ENCODE measurements around the gene FASTKD1.

FASTKD1 gene

DNA sequence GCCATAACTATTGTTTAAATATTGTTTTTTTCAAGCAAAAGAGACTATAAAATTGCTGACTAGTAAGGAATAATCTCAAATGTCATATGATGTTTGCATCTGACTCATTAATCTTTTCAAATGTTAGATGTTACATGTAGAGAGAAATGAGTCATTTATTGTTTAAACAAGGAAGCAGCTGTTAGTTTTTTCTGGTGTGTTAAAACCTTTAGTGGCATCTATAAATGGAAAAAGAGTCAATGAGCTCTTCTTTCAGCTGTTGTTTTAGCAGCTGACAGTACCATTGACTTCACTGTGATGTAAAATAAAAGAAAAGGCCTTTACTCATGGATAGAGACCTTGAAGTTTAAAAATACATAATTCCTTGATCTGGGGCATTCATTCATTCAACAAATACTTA, 66.0 kb downstream of the FASTKD1 start:
- no peak for DNase-seq

GRCh38 chr2:169504651-169505050, 69.0 kb downstream of the FASTKD1 start:
- no peak for DNase-seq

DNA sequence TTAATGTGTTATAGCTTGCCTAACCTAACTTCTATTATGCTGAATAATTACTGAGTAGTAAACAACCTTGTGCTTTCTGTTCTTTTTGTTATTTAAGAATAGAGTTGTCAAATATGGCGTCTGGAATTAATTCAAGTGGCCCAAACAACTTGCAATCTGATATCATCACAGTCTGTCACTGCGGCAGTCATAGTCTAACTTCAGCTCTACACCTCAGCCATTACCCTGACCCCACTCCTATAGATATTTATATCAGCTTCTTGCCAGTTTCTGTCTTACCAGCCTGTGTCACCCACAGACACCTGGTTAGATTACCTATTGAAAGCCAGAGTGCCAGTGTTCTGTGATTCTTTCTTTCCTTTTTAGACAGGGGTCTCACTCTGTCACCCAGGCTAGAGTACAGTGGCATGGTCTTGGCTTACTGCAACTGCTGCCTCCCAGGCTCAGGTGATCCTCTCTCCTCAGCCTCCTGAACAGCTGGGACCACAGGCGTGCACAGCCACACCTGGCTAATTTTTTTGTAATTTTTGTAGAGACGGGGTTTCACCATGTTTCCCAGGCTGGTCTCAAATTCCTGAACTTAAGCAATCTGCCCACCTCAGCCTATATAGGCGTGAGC, 78.2 kb downstream of the FASTKD1 start:
- no peak for DNase-seq

DNA sequence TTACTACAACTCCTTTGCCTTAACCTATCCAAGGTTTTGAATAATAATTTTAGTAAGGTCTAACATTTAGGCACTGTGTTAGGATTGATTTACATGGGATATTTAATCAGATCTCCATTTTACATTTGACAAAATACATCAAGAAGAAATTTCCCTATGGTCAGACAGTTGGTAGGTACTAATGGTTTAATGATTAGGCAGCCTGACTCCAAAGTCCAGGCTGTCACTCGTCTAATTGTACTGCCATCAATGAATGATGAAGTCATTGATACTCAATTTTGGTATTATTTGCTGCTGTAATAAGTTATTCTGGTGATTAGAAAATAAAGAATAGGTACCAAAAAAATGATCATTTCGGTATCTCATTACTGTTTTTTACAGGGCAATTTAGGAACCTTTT, 80.3 kb downstream of the FASTKD1 start:
- no peak for DNase-seq

- DNase-seq, result no peak
These were observed 82.3 kb downstream of the FASTKD1 start for GRCh38 chr2:169491378-169491777.

- no peak for DNase-seq
These were observed 82.8 kb downstream of the FASTKD1 start for GRCh38 chr2:169490834-169491233.

DNA sequence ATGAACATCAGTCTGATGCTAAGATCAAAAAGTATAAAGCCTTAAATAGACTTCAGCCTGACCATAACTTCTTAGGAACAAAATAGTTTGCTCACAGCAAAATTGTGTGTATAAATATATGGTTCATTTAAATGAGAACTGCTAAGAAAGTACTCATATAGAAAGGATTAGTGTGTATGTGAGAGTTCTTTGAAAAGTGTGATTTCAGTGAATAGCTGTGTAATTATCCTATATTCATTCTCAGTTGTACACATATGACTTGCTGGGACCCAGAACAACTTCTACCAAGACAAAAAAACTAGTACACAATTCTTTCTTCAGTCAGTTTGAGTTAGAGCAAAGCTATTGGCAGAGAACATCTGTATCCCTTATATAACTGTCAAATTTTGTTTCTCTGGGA, 87.2 kb downstream of the FASTKD1 start:
- DNase-seq, result no peak

DNA sequence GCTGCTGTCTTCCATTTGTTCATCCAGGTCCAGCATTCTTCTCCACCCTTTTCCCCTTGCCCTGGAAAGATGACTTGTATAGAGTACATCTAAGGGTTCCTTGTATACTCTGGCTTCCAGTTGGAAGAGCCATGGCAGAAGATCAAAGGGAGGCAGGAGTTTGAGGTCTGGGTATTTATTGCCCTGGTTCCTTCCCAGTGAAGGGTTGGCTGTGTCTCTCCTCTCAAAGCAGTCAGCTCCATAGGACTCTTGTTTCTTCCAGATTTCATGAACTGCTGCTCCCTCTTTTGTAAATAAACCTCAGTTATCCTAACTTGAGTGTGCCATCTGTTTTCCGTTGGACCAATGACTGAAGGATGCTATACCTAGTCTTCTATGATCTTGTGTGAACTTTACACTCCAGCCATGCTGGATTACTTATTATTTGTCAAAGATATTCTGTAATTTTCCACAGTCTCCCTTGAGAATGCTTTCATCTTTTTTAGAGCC, 88.0 kb downstream of the FASTKD1 start:
- no peak for DNase-seq

- no peak for DNase-seq
These were observed 93.6 kb downstream of the FASTKD1 start for GRCh38 chr2:169480079-169480465.
